KMS-11 (cell line): ENCODE results near the gene MARK2.

ENCODE experiments used
- H2AFZ ChIP-seq: fragments of 200-600 bp; sonication (generic); 2 replicates; pipeline ENCODE4 v1.6.1; 2016; ENCODE audit warnings: antibody characterized with exemption, mixed run types, low read depth
- H3K27ac ChIP-seq: fragments of 200-600 bp; sonication (generic); 2 replicates; pipeline ENCODE4 v1.6.1; 2016; ENCODE audit warnings: mild to moderate bottlenecking, mixed run types
- H3K27me3 ChIP-seq: fragments of 200-600 bp; sonication (generic); 2 replicates; pipeline ENCODE4 v1.6.1; 2017; ENCODE audit warnings: mild to moderate bottlenecking, low read depth, mixed run types, moderate library complexity; ENCODE audit not compliant: insufficient read depth
- H3K36me3 ChIP-seq: fragments of 200-600 bp; sonication (generic); 2 replicates; pipeline ENCODE4 v1.6.1; 2017; ENCODE audit warnings: mild to moderate bottlenecking, mixed run types; ENCODE audit not compliant: insufficient read depth
- H3K4me1 ChIP-seq: fragments of 200-600 bp; sonication (generic); 2 replicates; pipeline ENCODE4 v1.6.1; 2016; ENCODE audit warnings: mild to moderate bottlenecking, low read depth, mixed run types; ENCODE audit not compliant: poor library complexity, severe bottlenecking
- H3K4me2 ChIP-seq: fragments of 200-600 bp; sonication (generic); 2 replicates; pipeline ENCODE4 v1.7.0; 2016; ENCODE audit warnings: mild to moderate bottlenecking, mixed run types
- H3K4me3 ChIP-seq: fragments of 200-600 bp; sonication (generic); IDR thresholded peaks from 2 replicates; pipeline ENCODE4 v1.6.1; 2017; ENCODE audit warnings: low read depth, low read length, mixed read lengths; ENCODE audit not compliant: insufficient read depth
- H3K79me2 ChIP-seq: fragments of 200-600 bp; sonication (generic); 2 replicates; pipeline ENCODE4 v1.6.1; 2016; ENCODE audit warnings: low read depth, mixed run types; ENCODE audit not compliant: insufficient read depth
- H3K9ac ChIP-seq: fragments of 200-600 bp; sonication (generic); 2 replicates; pipeline ENCODE4 v1.6.1; 2016; ENCODE audit warnings: mild to moderate bottlenecking, mixed run types
- H4K20me1 ChIP-seq: fragments of 200-600 bp; sonication (generic); 2 replicates; pipeline ENCODE4 v1.6.1; 2016; ENCODE audit warnings: mild to moderate bottlenecking, mixed run types; ENCODE audit not compliant: insufficient read depth
- TF ChIP-seq, protein P1 (sequence below): fragments of 200-600 bp; sonication (generic); conservative IDR thresholded peaks from 2 replicates; pipeline ENCODE4 v1.6.1; 2017; ENCODE audit warnings: low read depth, mild to moderate bottlenecking, antibody characterized with exemption, low read length, moderate library complexity, mixed read lengths

Gene MARK2

DNA sequence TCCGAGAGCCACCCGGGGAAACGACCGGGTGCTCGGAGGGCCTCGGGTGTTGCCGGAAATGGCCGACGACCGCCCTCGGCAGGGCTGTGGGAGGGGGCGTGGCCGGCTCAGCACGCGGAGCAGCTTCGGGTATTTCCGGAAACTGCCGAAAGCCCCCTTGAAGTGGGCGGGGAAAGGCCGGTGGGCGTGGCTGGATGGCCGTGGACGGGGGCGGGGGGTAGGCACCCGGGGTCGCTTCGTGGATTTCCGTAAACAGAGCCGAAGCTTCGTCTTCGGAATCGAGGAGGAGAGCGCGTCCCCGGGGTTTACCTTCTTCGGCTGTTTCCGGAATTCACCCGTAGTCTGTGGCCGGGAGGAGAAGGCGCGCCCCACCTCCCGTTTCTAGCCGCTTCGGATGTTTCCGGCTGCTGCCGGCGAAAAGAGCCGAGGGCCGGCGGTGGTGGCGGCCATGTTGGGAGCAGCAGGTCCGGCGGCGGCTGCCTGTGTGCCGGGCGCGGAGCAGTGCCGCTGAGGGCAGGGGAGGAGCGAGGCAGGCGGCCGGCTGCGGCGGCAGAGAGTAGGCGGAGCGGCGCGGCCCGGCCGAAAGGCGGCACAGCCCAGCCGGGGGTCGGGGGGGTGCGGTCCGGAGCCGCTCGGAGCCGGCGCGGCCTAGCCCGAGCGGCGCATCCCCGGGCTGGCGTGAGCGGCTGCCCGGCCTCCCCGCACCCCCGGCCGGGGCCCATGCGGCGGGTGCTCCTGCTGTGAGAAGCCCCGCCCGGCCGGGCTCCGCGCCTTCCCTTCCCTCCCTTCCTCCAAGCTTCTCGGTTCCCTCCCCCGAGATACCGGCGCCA lies at the start of gene MARK2:
Gene MARK2 (plus strand): TSS at position 433 of the 830 bp plus-strand sequence. CDS start 397 bp downstream, at position 830.
- Histone ChIP-seq H3K79me2 (peaks cover 45% of the 10 kb centered on the region), H3K4me1 (peaks cover 41% of the 10 kb centered on the region), H3K4me2 (peak within 1 kb of the TSS; percentile 95), H3K36me3 (no peaks in the 10 kb centered on the region), H2AFZ (peak within 1 kb of the TSS; percentile 50), H3K9ac (peak within 1 kb of the TSS; percentile 76), H3K4me3 (no peak within 1 kb of the TSS), H4K20me1 (peaks cover 9% of the 10 kb centered on the region; the same call in 1 of the 2 replicates), H3K27me3 (no peaks in the 10 kb centered on the region), H3K27ac (peak within 1 kb of the TSS; percentile 38)
- TF ChIP-seq, protein P1, sequence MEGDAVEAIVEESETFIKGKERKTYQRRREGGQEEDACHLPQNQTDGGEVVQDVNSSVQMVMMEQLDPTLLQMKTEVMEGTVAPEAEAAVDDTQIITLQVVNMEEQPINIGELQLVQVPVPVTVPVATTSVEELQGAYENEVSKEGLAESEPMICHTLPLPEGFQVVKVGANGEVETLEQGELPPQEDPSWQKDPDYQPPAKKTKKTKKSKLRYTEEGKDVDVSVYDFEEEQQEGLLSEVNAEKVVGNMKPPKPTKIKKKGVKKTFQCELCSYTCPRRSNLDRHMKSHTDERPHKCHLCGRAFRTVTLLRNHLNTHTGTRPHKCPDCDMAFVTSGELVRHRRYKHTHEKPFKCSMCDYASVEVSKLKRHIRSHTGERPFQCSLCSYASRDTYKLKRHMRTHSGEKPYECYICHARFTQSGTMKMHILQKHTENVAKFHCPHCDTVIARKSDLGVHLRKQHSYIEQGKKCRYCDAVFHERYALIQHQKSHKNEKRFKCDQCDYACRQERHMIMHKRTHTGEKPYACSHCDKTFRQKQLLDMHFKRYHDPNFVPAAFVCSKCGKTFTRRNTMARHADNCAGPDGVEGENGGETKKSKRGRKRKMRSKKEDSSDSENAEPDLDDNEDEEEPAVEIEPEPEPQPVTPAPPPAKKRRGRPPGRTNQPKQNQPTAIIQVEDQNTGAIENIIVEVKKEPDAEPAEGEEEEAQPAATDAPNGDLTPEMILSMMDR = no peak

DNA sequence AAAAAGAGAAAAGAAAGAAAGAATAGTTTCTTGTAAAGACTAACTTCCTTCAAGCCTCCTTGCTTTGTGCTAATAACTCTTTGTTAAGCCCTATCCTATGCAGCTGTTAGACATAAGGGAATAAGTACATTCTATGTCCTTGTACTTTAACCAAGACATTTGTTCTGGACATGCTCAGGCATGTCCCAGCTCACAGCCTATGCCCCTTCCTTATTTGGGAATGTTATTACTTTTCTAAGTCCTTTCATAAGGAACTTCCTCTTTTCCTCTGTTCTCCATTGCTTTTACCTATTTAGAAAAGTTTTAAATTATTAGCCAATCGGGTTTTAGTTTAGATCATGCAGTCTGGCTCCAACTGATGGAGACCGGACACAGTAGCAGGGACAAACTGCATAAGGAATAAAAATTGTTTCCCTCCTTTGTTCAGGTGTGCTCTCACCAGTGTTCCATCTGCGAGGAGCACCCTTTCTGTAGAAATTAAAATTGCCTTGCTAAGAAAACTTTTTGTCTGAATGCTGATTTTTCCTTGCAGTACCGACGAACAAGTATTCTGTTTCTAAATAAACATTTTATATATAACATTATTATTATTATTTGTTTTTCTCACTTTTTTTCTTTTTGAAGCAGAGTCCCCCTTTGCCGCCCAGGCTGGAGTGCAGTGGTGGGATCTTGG lies 47.3 kb upstream of the MARK2 start:
- no peaks in the 10 kb centered on the region for H3K79me2 ChIP-seq
- no peak overlapping the region for H2AFZ ChIP-seq
- H3K9ac ChIP-seq = no peak overlapping the region
- no peak overlapping the region for H3K27ac ChIP-seq
- no peaks in the 10 kb centered on the region for H4K20me1 ChIP-seq
- no peaks in the 10 kb centered on the region for H3K27me3 ChIP-seq
- H3K4me2 ChIP-seq = no peak overlapping the region
- no peak overlapping the region for H3K4me3 ChIP-seq
- no peaks in the 10 kb centered on the region for H3K4me1 ChIP-seq
- H3K36me3 ChIP-seq = no peaks in the 10 kb centered on the region
- TF ChIP-seq, protein P1 = no peak

GRCh38 chr11:63793161-63793560 lies 45.7 kb upstream of the MARK2 start:
- Histone ChIP-seq H3K4me2 (no peak overlapping the region), H4K20me1 (no peaks in the 10 kb centered on the region), H3K79me2 (no peaks in the 10 kb centered on the region), H3K27me3 (no peaks in the 10 kb centered on the region), H3K27ac (no peak overlapping the region), H3K4me1 (no peaks in the 10 kb centered on the region), H2AFZ (no peak overlapping the region), H3K36me3 (no peaks in the 10 kb centered on the region), H3K9ac (no peak overlapping the region), H3K4me3 (no peak overlapping the region)
- TF ChIP-seq, protein P1 = no peak

- Histone ChIP-seq H3K27me3 (no peaks in the 10 kb centered on the region), H3K27ac (no peak overlapping the region), H4K20me1 (no peaks in the 10 kb centered on the region), H3K9ac (no peak overlapping the region), H3K4me2 (no peak overlapping the region), H3K79me2 (no peaks in the 10 kb centered on the region), H2AFZ (no peak overlapping the region), H3K4me3 (no peak overlapping the region), H3K36me3 (no peaks in the 10 kb centered on the region), H3K4me1 (no peaks in the 10 kb centered on the region)
- TF ChIP-seq, protein P1 = no peak
Observed at GRCh38 chr11:63795066-63795465, 43.8 kb upstream of the MARK2 start.
